GM12878 (cell line): ENCODE results near the gene CSF1R. TPM values are rescaled to one million over a fixed set of nuclear protein-coding genes. Genes with fewer than 3 reads are reported as not detected.

Experiments
- ATAC-seq: fragments of 200-7000 bp; cut with Tn5 transposase; 3 replicates; pipeline ENCODE4 v1.9.1; 2020; ENCODE audit warnings: mild to moderate bottlenecking, moderate library complexity
- Bru-seq: library from RNA; stranded (reverse); fragments of 400-500 nt; gene quantifications from one replicate; lab custom pipeline; 2021; lab: Mats Ljungman, UMichigan
- BruChase-seq, 2 experiments: library from RNA; stranded (reverse); fragments of 400-500 nt; gene quantifications; one replicate each; lab custom pipeline; 2021; lab: Mats Ljungman, UMichigan
- BruUV-seq: library from RNA; stranded (reverse); fragments of 400-500 nt; replicated peaks from 2 replicates; lab custom pipeline; 2021; lab: Mats Ljungman, UMichigan
- CTCF ChIA-PET: fragments of 300-600 bp; sonication (Branson Sonifier 250); formaldehyde crosslinking; extraction: SDS; loops from one replicate; lab custom pipeline; 2021; ENCODE audit warnings: inconsistent platforms; lab: Yijun Ruan, JAX
- POLR2A ChIA-PET: fragments of 350-600 bp; formaldehyde crosslinking; extraction: SDS; loops from one replicate; lab custom pipeline; 2021; ENCODE audit warnings: inconsistent platforms; lab: Charles Lee
- RAD21 ChIA-PET: fragments of 300-600 bp; sonication (Branson Sonifier 250); formaldehyde crosslinking; loops from one replicate; lab custom pipeline; 2023; ENCODE audit warnings: antibody characterized with exemption; ENCODE audit not compliant: unreplicated experiment; lab: Charles Lee
- SMC1A ChIA-PET: fragments of 300-600 bp; sonication (Branson Sonifier 250); formaldehyde crosslinking; loops from one replicate; lab custom pipeline; 2023; ENCODE audit not compliant: unreplicated experiment, uncharacterized antibody; lab: Charles Lee
- DNase-seq: peaks from one replicate; pipeline ENCODE4 v3.0.0-alpha.2; 2011; ENCODE audit warnings: low read depth, low spot score
- FAIRE-seq: peaks from 3 replicates; lab custom pipeline; 2011; peaks lifted over from hg19 to GRCh38; lab: Jason Lieb, UNC
- H2AFZ ChIP-seq: 2 replicates; pipeline ENCODE4 v1.6.0; 2011; ENCODE audit warnings: low read depth, low read length, control low read depth; ENCODE audit not compliant: control insufficient read depth
- H3K27ac ChIP-seq: 2 replicates; pipeline ENCODE4 v1.5.1; 2011; ENCODE audit warnings: control low read depth; ENCODE audit not compliant: control insufficient read depth, insufficient read depth
- H3K27me3 ChIP-seq, 2 experiments: replicated peaks in 1 of 2; 2 replicates each; pipeline versions ENCODE4 v1.6.0 to v1.6.1; 2011; ENCODE audit warnings: low read length in 1 of 2; ENCODE audit not compliant: control insufficient read depth in 2 of 2, insufficient read depth in 2 of 2
- H3K36me3 ChIP-seq, 2 experiments: 2 replicates each; pipeline ENCODE4 v1.5.1; 2011; ENCODE audit warnings: low read length in 1 of 2; ENCODE audit not compliant: control insufficient read depth in 2 of 2, insufficient read depth in 2 of 2
- H3K4me1 ChIP-seq: 2 replicates; pipeline ENCODE4 v1.6.1; 2011; ENCODE audit warnings: mild to moderate bottlenecking, low read length, moderate library complexity, mixed read lengths; ENCODE audit not compliant: control insufficient read depth, insufficient read depth
- H3K4me2 ChIP-seq: 2 replicates; pipeline ENCODE4 v1.6.0; 2011; ENCODE audit warnings: control low read depth; ENCODE audit not compliant: control insufficient read depth, insufficient read depth
- H3K4me3 ChIP-seq: fragments of 200-600 bp; sonication (generic); 2 replicates; pipeline ENCODE4 v1.5.1; 2016
- H3K79me2 ChIP-seq: 2 replicates; pipeline ENCODE4 v1.6.0; 2011; ENCODE audit warnings: low read length; ENCODE audit not compliant: control insufficient read depth, insufficient read depth
- H3K9ac ChIP-seq: 2 replicates; pipeline ENCODE4 v1.8.0; 2011; ENCODE audit warnings: low read length, control low read depth, mixed read lengths; ENCODE audit not compliant: control insufficient read depth, insufficient read depth
- H3K9me3 ChIP-seq: replicated peaks from 3 replicates; pipeline ENCODE4 v1.5.1; 2011; ENCODE audit warnings: mild to moderate bottlenecking, low read length; ENCODE audit not compliant: control insufficient read depth, insufficient read depth
- H4K20me1 ChIP-seq: 2 replicates; pipeline ENCODE4 v1.6.0; 2011; ENCODE audit not compliant: control insufficient read depth, insufficient read depth
- HDGF ChIP-seq: fragments of 450-650 bp; IDR thresholded peaks from 2 replicates; pipeline ENCODE4 v1.6.1; 2016; ENCODE audit warnings: antibody characterized with exemption
- IRF3 ChIP-seq: fragments of 450-650 bp; IDR thresholded peaks from 2 replicates; pipeline ENCODE4 v1.6.1; 2014; ENCODE audit warnings: mild to moderate bottlenecking
- SKIL ChIP-seq: fragments of 450-650 bp; IDR thresholded peaks from 2 replicates; pipeline ENCODE4 v1.6.1; 2017; ENCODE audit warnings: mild to moderate bottlenecking, low read depth, inconsistent platforms; ENCODE audit not compliant: poor library complexity, severe bottlenecking
- SMAD5 ChIP-seq: IDR thresholded peaks from 2 replicates; pipeline ENCODE4 v1.6.1; 2016; ENCODE audit warnings: antibody characterized with exemption, low read depth
- SPI1 ChIP-seq: IDR thresholded peaks from 2 replicates; pipeline ENCODE4 v1.6.1; 2011; ENCODE audit warnings: low read depth, mild to moderate bottlenecking, low read length, moderate library complexity, borderline replicate concordance; ENCODE audit not compliant: insufficient read depth
- SREBF1 ChIP-seq: IDR thresholded peaks from 2 replicates; pipeline ENCODE4 v1.6.1; 2012; ENCODE audit warnings: mild to moderate bottlenecking, low read length
- WGBS: methylation state at CpG from one replicate; pipeline ENCODE4 v1.1.6; 2016; ENCODE audit warnings: low lambda C conversion rate; ENCODE audit not compliant: insufficient replicate concordance, insufficient coverage; ENCODE audit errors: missing lambda C conversion rate; 5-methylcytosine and 5-hydroxymethylcytosine counted together
- in situ Hi-C: fragments of 300-500 bp; cut with MboI; formaldehyde crosslinking; loops from 9 replicates; pipeline ENCODE4 v1.14.3; 2018; ENCODE audit warnings: mixed read lengths
- intact Hi-C: fragments of 100-400 bp; cut with micrococcal nuclease; formaldehyde crosslinking; loops from one replicate; pipeline ENCODE4 v1.14.2; 2022; ENCODE audit not compliant: unreplicated experiment
- long read RNA-seq, 2 experiments: library from polyadenylated mRNA; unstranded; transcript quantifications; one replicate each; pipeline ENCODE4 v2.0.0, GENCODE V29; 2019 to 2020
- polyA minus RNA-seq, 3 experiments: library from RNA; depleted of rRNA, polyadenylated mRNA; stranded (reverse); fragments of >200 nt; gene quantifications; 2 replicates each; pipeline ENCODE4 v1.2.3, GENCODE V29; 2011
- polyA plus RNA-seq, 11 experiments: library from polyadenylated mRNA; depleted of rRNA in 4 of 11; unstranded in 6 of 11; stranded (reverse) in 5 of 11; fragments of >200 nt; fragmentation: Nextera tagmentation in 4 of 11; fragmentation: Illumina TruSeq in 1 of 11; extraction: Ambion mirVana in 4 of 11; extraction: Trizol in 1 of 11; gene quantifications; 1 replicate in 1 of 11; 2 replicates in 10 of 11; pipeline versions ENCODE4 v1.2.1 to v1.2.3, GENCODE V29; 2011 to 2016; ENCODE audit warnings: inconsistent platforms in 2 of 11, missing spikeins in 2 of 11, low read depth in 1 of 11
- total RNA-seq, 4 experiments: library from RNA; depleted of rRNA in 3 of 4; stranded (reverse); fragments of >200 nt in 3 of 4; fragmentation: Illumina TruSeq in 1 of 4; extraction: Trizol in 1 of 4; gene quantifications; 2 replicates each; pipeline versions ENCODE4 v1.2.1 to v1.2.3, GENCODE V29; 2013 to 2021
- TF ChIP-seq, protein P1 (sequence below): IDR thresholded peaks from 2 replicates; pipeline ENCODE4 v1.6.1; 2012; ENCODE audit warnings: improper control_type of control experiment, low read depth, low read length; ENCODE audit not compliant: insufficient replicate concordance

Gene CSF1R
- 9.9 TPM in 2 replicates for total RNA-seq (2013; cell fraction: nucleolus; rRNA removed)
- 2.0 and 2.4 TPM in 2 replicates for total RNA-seq (2014; rRNA removed)
- total RNA-seq (2014; rRNA removed; fragmentation: Illumina TruSeq; extraction: Trizol): 0.63 and 0.69 TPM in 2 replicates
- total RNA-seq (2021): 3.6 and 4.4 TPM in 2 replicates
- 0.34 TPM for polyA plus RNA-seq (2011; ENCODE audit: low read depth)
- 0.73 and 1.7 TPM in 2 replicates for polyA plus RNA-seq (2011; rRNA removed)
- 2.0 and 2.1 TPM in 2 replicates for polyA plus RNA-seq (2011; cell fraction: cytosol; rRNA removed)
- polyA plus RNA-seq (2011; cell fraction: nucleus; rRNA removed): 2.5 and 3.6 TPM in 2 replicates
- polyA plus RNA-seq (2012): 0.64 and 0.76 TPM in 2 replicates
- polyA plus RNA-seq (2014; fragmentation: Illumina TruSeq; extraction: Trizol): 0.97 and 2.3 TPM in 2 replicates
- polyA plus RNA-seq (2014; fragmentation: Nextera tagmentation; extraction: Ambion mirVana): under 1 TPM; 0.35 to 0.38 TPM
- 2.8 and 3.2 TPM in 2 replicates for polyA plus RNA-seq (2014; rRNA removed)
- under 1 TPM; 0.47 to 0.79 TPM for polyA plus RNA-seq (2016; fragmentation: Nextera tagmentation; extraction: Ambion mirVana)
- 2.0 and 3.2 TPM in 2 replicates for polyA minus RNA-seq (2011; rRNA and poly(A)+ RNA removed)
- polyA minus RNA-seq (2011; cell fraction: cytosol; rRNA and poly(A)+ RNA removed): 0.80 and 0.83 TPM in 2 replicates
- polyA minus RNA-seq (2011; cell fraction: nucleus; rRNA and poly(A)+ RNA removed): 0.48 and 1.2 TPM in 2 replicates
- Bru-seq, nascent RNA: percentile 41 among the genes with signal in this experiment
- percentile 35 among the genes with signal in this experiment for BruChase-seq, experiment 1, labeled RNA remaining after a 6-hour chase
- percentile 37 among the genes with signal in this experiment for BruChase-seq, experiment 2, labeled RNA remaining after a 2-hour chase
- long read RNA-seq, experiment 1, partial matches to known transcripts: 1 of 1 reads
- long read RNA-seq, experiment 1, other reads (novel, unspliced or antisense): 0 of 1 reads
- long read RNA-seq, experiment 2, partial matches to known transcripts: 1 of 3 reads
- long read RNA-seq, experiment 2, other reads (novel, unspliced or antisense): 2 of 3 reads

- Histone ChIP-seq H2AFZ (no peak within 1 kb of the TSS), H3K4me2 (no peak within 1 kb of the TSS), H3K9me3 (no peaks in the 10 kb centered on the region), H3K36me3 (no peaks in the 10 kb centered on the region), H3K4me3 (no peak within 1 kb of the TSS), H3K79me2 (no peaks in the 10 kb centered on the region), H3K27me3 (no peaks in the 10 kb centered on the region), H3K9ac (no peak within 1 kb of the TSS), H4K20me1 (no peaks in the 10 kb centered on the region), H3K27ac (no peak within 1 kb of the TSS), H3K4me1 (peaks cover 18% of the 10 kb centered on the region)
- ChIA-PET SMC1A (no interaction called here), RAD21 (no interaction called here), POLR2A (interaction anchor here (0.6 kb wide), 1 partner anchor 692 kb away, joined by 9 read pairs; no protein-coding TSS in a partner anchor), CTCF (interaction anchor here (0.8 to 1.7 kb wide), 3 partner anchors 11 to 95 kb away, joined by 3 read pairs; no protein-coding TSS in a partner anchor)
- ATAC-seq: no peak
- intact Hi-C loops (no loop called here), in situ Hi-C loops (no loop called here)
- WGBS: 38% methylated on average over 9 of the region's 9 CpGs
- BruUV-seq: no TSS peak
- no peak for DNase-seq
- FAIRE-seq: no peak
- TF ChIP-seq, protein P1, sequence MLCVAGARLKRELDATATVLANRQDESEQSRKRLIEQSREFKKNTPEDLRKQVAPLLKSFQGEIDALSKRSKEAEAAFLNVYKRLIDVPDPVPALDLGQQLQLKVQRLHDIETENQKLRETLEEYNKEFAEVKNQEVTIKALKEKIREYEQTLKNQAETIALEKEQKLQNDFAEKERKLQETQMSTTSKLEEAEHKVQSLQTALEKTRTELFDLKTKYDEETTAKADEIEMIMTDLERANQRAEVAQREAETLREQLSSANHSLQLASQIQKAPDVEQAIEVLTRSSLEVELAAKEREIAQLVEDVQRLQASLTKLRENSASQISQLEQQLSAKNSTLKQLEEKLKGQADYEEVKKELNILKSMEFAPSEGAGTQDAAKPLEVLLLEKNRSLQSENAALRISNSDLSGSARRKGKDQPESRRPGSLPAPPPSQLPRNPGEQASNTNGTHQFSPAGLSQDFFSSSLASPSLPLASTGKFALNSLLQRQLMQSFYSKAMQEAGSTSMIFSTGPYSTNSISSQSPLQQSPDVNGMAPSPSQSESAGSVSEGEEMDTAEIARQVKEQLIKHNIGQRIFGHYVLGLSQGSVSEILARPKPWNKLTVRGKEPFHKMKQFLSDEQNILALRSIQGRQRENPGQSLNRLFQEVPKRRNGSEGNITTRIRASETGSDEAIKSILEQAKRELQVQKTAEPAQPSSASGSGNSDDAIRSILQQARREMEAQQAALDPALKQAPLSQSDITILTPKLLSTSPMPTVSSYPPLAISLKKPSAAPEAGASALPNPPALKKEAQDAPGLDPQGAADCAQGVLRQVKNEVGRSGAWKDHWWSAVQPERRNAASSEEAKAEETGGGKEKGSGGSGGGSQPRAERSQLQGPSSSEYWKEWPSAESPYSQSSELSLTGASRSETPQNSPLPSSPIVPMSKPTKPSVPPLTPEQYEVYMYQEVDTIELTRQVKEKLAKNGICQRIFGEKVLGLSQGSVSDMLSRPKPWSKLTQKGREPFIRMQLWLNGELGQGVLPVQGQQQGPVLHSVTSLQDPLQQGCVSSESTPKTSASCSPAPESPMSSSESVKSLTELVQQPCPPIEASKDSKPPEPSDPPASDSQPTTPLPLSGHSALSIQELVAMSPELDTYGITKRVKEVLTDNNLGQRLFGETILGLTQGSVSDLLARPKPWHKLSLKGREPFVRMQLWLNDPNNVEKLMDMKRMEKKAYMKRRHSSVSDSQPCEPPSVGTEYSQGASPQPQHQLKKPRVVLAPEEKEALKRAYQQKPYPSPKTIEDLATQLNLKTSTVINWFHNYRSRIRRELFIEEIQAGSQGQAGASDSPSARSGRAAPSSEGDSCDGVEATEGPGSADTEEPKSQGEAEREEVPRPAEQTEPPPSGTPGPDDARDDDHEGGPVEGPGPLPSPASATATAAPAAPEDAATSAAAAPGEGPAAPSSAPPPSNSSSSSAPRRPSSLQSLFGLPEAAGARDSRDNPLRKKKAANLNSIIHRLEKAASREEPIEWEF: no peak
- TF ChIP-seq SREBF1 (no peak), SPI1 (no peak), HDGF (no peak), SMAD5 (no peak), IRF3 (no peak), SKIL (no peak)
Observed at GRCh38 chr5:150085950-150086715, at the start of gene CSF1R. Gene CSF1R, minus strand, starts transcription at chr5:150086554. Its CDS starts 127 bp downstream, at chr5:150086427.
